HepG2 (cell line): ENCODE results near the gene F2RL3. TPM values are rescaled to one million over a fixed set of nuclear protein-coding genes. Genes with fewer than 3 reads are reported as not detected.
A peak's percentile ranks its signal among the peaks of the same experiment; 100 is the strongest.

Experiments used
- ATAC-seq: fragments of 200-7000 bp; cut with Tn5 transposase; 3 replicates; pipeline ENCODE4 v1.9.1; 2020; ENCODE audit warnings: mild to moderate bottlenecking, moderate library complexity
- BruUV-seq: library from RNA; stranded (reverse); fragments of 400-500 nt; replicated peaks from 2 replicates; lab custom pipeline; 2021; lab: Mats Ljungman, UMichigan
- CTCF ChIA-PET: fragments of 300-600 bp; formaldehyde crosslinking; extraction: SDS; loops from one replicate; lab custom pipeline; 2021; ENCODE audit warnings: low total read pairs, inconsistent platforms, low intra/inter-chr PET ratio; lab: Yijun Ruan, JAX
- POLR2A ChIA-PET: fragments of 350-600 bp; sonication (Branson Sonifier 250); formaldehyde crosslinking; loops from one replicate; lab custom pipeline; 2020; ENCODE audit warnings: antibody characterized with exemption, inconsistent platforms; lab: Yijun Ruan, JAX
- DNase-seq: peaks from one replicate; pipeline ENCODE4 v3.0.0-alpha.2; 2015; ENCODE audit warnings: low spot score
- FAIRE-seq: peaks from 3 replicates; lab custom pipeline; 2011; peaks lifted over from hg19 to GRCh38; lab: Jason Lieb, UNC
- H2AFZ ChIP-seq: one replicate; pipeline ENCODE4 v1.6.1; 2011; ENCODE audit warnings: low read length, inconsistent platforms
- H3K27ac ChIP-seq: fragments of 300-600 bp; 3 replicates; pipeline ENCODE4 v1.8.0; 2011; ENCODE audit warnings: mixed run types, mild to moderate bottlenecking, mixed read lengths, low read length, inconsistent platforms; ENCODE audit not compliant: insufficient read depth; ENCODE audit errors: extremely low read length
- H3K27me3 ChIP-seq, 2 experiments: fragments of 200-600 bp in 1 of 2; 2 replicates in 1 of 2; 3 replicates in 1 of 2; pipeline versions ENCODE4 v1.6.0 to v1.8.0; 2011; ENCODE audit warnings: low read length in 2 of 2, mild to moderate bottlenecking in 2 of 2, moderate library complexity in 2 of 2, inconsistent platforms in 1 of 2; ENCODE audit not compliant: insufficient read depth in 2 of 2, control insufficient read depth in 1 of 2
- H3K36me3 ChIP-seq, 2 experiments: fragments of 200-600 bp in 1 of 2; replicated peaks in 1 of 2; 2 replicates in 1 of 2; 3 replicates in 1 of 2; pipeline versions ENCODE4 v1.5.1 to v1.8.0; 2011; ENCODE audit warnings: low read length in 2 of 2, inconsistent platforms in 1 of 2; ENCODE audit not compliant: insufficient read depth in 2 of 2, control insufficient read depth in 1 of 2
- H3K4me1 ChIP-seq: 2 replicates; pipeline ENCODE4 v1.5.1; 2012; ENCODE audit warnings: low read length, inconsistent platforms; ENCODE audit not compliant: insufficient read depth
- H3K4me2 ChIP-seq: 2 replicates; pipeline ENCODE4 v1.6.0; 2011; ENCODE audit warnings: low read depth, low read length, inconsistent platforms
- H3K4me3 ChIP-seq, 3 experiments: fragments of 200-600 bp in 1 of 3; sonication (generic), shearing (Covaris generic) in 1 of 3; replicated peaks in 1 of 3; 2 replicates each; pipeline ENCODE4 v1.5.1; 2011 to 2016; ENCODE audit warnings: low read length in 3 of 3, inconsistent platforms in 2 of 3, low read depth in 2 of 3, mild to moderate bottlenecking in 2 of 3, control low read depth in 1 of 3, mixed read lengths in 1 of 3; ENCODE audit not compliant: insufficient read depth in 1 of 3
- H3K79me2 ChIP-seq: one replicate; pipeline ENCODE4 v1.6.1; 2011; ENCODE audit warnings: low read length, inconsistent platforms; ENCODE audit not compliant: insufficient read depth
- H3K9ac ChIP-seq: 2 replicates; pipeline ENCODE4 v1.6.0; 2011; ENCODE audit warnings: mild to moderate bottlenecking, low read depth, low read length, inconsistent platforms; ENCODE audit not compliant: insufficient read depth
- H3K9me3 ChIP-seq: 2 replicates; pipeline ENCODE4 v1.5.1; 2012; ENCODE audit warnings: mild to moderate bottlenecking, low read length
- H4K20me1 ChIP-seq: 2 replicates; pipeline ENCODE4 v1.6.0; 2011; ENCODE audit warnings: inconsistent platforms, mild to moderate bottlenecking, low read length, moderate library complexity; ENCODE audit not compliant: insufficient read depth
- ETV5 ChIP-seq: IDR thresholded peaks from 2 replicates; pipeline ENCODE4 v1.6.1; 2018; ENCODE audit warnings: missing biosample characterization, missing genetic modification reagents, inconsistent platforms, borderline replicate concordance
- HOXA9 ChIP-seq: sonication (generic); formaldehyde crosslinking; IDR thresholded peaks from 2 replicates; pipeline ENCODE4 v1.8.1; 2022; ENCODE audit warnings: missing genetic modification reagents, mild to moderate bottlenecking, moderate library complexity, borderline replicate concordance
- NR2F1 ChIP-seq, 2 experiments: fragments of 450-650 bp in 1 of 2; formaldehyde crosslinking in 1 of 2; IDR thresholded peaks; 2 replicates each; pipeline versions ENCODE4 v1.5.0 to v1.6.1; 2016 to 2020; ENCODE audit warnings: mild to moderate bottlenecking in 1 of 2, missing compliant biosample characterization in 1 of 2, missing genetic modification reagents in 1 of 2, moderate library complexity in 1 of 2
- PHF8 ChIP-seq: sonication (generic); formaldehyde crosslinking; IDR thresholded peaks from 2 replicates; pipeline ENCODE4 v1.5.0; 2020; ENCODE audit warnings: missing genetic modification reagents
- POLR2G ChIP-seq: fragments of 200-400 bp; formaldehyde crosslinking; IDR thresholded peaks from 2 replicates; pipeline ENCODE4 v1.6.1; 2018; ENCODE audit warnings: mild to moderate bottlenecking, low read depth, low read length, moderate library complexity
- TCF7L2 ChIP-seq: IDR thresholded peaks from 2 replicates; pipeline ENCODE4 v1.6.1; 2011; ENCODE audit warnings: mild to moderate bottlenecking, low read depth, low read length, moderate library complexity
- ZNF407 ChIP-seq: sonication (generic); formaldehyde crosslinking; IDR thresholded peaks from one replicate; pipeline ENCODE4 v1.5.1; 2020; ENCODE audit warnings: mild to moderate bottlenecking, missing genetic modification reagents; ENCODE audit errors: not compliant biosample characterization
- ZNF543 ChIP-seq: sonication (generic); formaldehyde crosslinking; IDR thresholded peaks from 2 replicates; pipeline ENCODE4 v1.4.0; 2020; ENCODE audit warnings: mild to moderate bottlenecking, missing genetic modification reagents
- WGBS: methylation state at CpG from one replicate; pipeline ENCODE4 v1.1.6; 2017; ENCODE audit warnings: low lambda C conversion rate; 5-methylcytosine and 5-hydroxymethylcytosine counted together
- in situ Hi-C: cut with HindIII; loops from 2 replicates; pipeline ENCODE4 v1.10.0; 2017; ENCODE audit warnings: low pct_unique_long_range_greater_than_20kb; ENCODE audit not compliant: extremely low pct_ligation_motif_present
- intact Hi-C: fragments of 100-400 bp; cut with micrococcal nuclease; formaldehyde crosslinking; loops from one replicate; pipeline ENCODE4 v1.10.0; 2022; ENCODE audit not compliant: unreplicated experiment
- polyA plus RNA-seq, 8 experiments: library from polyadenylated mRNA; depleted of rRNA in 3 of 8; stranded (reverse) in 7 of 8; unstranded in 1 of 8; fragments of >200 nt; fragmentation: Illumina TruSeq in 4 of 8; extraction: Trizol in 4 of 8; gene quantifications; 2 replicates each; pipeline versions ENCODE4 v1.2.1 to v1.2.3, GENCODE V29; 2011 to 2016; ENCODE audit warnings: low read depth in 4 of 8, missing spikeins in 1 of 8, mixed read lengths in 1 of 8; ENCODE audit not compliant: insufficient read depth in 1 of 8
- total RNA-seq, 5 experiments: library from RNA; depleted of rRNA; stranded (reverse); fragments of >200 nt; fragmentation: Illumina TruSeq; extraction: Trizol; gene quantifications; 2 replicates each; pipeline ENCODE4 v1.2.3, GENCODE V29; 2016; ENCODE audit warnings: low read depth in 1 of 5

The F2RL3 gene
- total and polyA plus RNA-seq, 2 of the 13 experiments (the other 11 are each of a cell fraction or from before 2014, with no cell fraction given) = not detected

- H3K79me2 ChIP-seq = peaks cover 8% of the 10 kb centered on the region
- FAIRE-seq (no peak), ATAC-seq (no peak), DNase-seq (no peak)
- CTCF ChIA-PET = no interaction called here
- H3K27me3 ChIP-seq = no peaks in the 10 kb centered on the region
- no peak overlapping the region for H3K27ac ChIP-seq
- no peak overlapping the region for H2AFZ ChIP-seq
- TF ChIP-seq NR2F1 (CRISPR knock-in tag; IDR thresholded peaks at IDR 0.05) (no peak), ETV5 (CRISPR knock-in tag) (no peak), PHF8 (CRISPR knock-in tag) (no peak)
- intact Hi-C loops (no loop called here), in situ Hi-C loops (no loop called here)
- H3K9ac ChIP-seq = no peak overlapping the region
- BruUV-seq = no TSS peak
- no peak overlapping the region for H3K4me3 ChIP-seq
- H3K9me3 ChIP-seq = peaks cover 23% of the 10 kb centered on the region
- no peak overlapping the region for H3K4me2 ChIP-seq
- POLR2A ChIA-PET = no interaction called here
- H3K36me3 ChIP-seq = peaks cover 13 to 27% of the 10 kb centered on the region in 2 experiments; a peak in 3 of 5 replicates
- WGBS = 97% methylated on average over 23 of the region's 55 CpGs
- no peaks in the 10 kb centered on the region for H3K4me1 ChIP-seq
- H4K20me1 ChIP-seq = no peaks in the 10 kb centered on the region
These were observed 10.4 kb upstream of the F2RL3 start for GRCh38 chr19:16878181-16878965.

- H2AFZ ChIP-seq = no peak overlapping the region
- in situ Hi-C loops (no loop called here), intact Hi-C loops (no loop called here)
- ChIA-PET POLR2A (no interaction called here), CTCF (no interaction called here)
- no peak overlapping the region for H3K27ac ChIP-seq
- no peak for ATAC-seq
- no peak for FAIRE-seq
- H3K36me3 ChIP-seq = peaks cover 13 to 21% of the 10 kb centered on the region in 2 experiments; a peak in 3 of 5 replicates
- H3K4me2 ChIP-seq = no peak overlapping the region
- no peak overlapping the region for H3K4me3 ChIP-seq
- H3K4me1 ChIP-seq = peaks cover 4% of the 10 kb centered on the region; the same call in 1 of the 2 replicates
- H4K20me1 ChIP-seq = no peaks in the 10 kb centered on the region
- no peaks in the 10 kb centered on the region for H3K27me3 ChIP-seq
- no peaks in the 10 kb centered on the region for H3K79me2 ChIP-seq
- DNase-seq = no peak
- peaks cover 23% of the 10 kb centered on the region for H3K9me3 ChIP-seq
- no TSS peak for BruUV-seq
- no peak overlapping the region for H3K9ac ChIP-seq
- WGBS = 71% methylated on average over 1 of the region's 8 CpGs
- TF ChIP-seq ZNF543 (CRISPR knock-in tag) (peak; percentile 100), HOXA9 (no peak), TCF7L2 (no peak), POLR2G (peak; percentile 31; the same call in 1 of the 2 replicates), ZNF407 (no peak)
These were observed 7.8 kb upstream of the F2RL3 start for GRCh38 chr19:16880884-16881554.
